Stimulated activated CD8-positive, alpha-beta memory T cell treated with anti-CD3 and anti-CD28 coated beads, Interleukin-4, amount 100 ng/mL, for 48 hours (primary cell): ENCODE data around the gene DGUOK.
A peak's percentile ranks its signal among the peaks of the same experiment; 100 is the strongest.
"Not testable (repeated sequence)": the region's sequence is repeated elsewhere in the genome, so short reads cannot be mapped to it uniquely, and the experiment has no call there.

Experiments used
- DNase-seq: peaks from one replicate; pipeline ENCODE4 v3.0.0-alpha.2; 2020

Gene DGUOK

DNA sequence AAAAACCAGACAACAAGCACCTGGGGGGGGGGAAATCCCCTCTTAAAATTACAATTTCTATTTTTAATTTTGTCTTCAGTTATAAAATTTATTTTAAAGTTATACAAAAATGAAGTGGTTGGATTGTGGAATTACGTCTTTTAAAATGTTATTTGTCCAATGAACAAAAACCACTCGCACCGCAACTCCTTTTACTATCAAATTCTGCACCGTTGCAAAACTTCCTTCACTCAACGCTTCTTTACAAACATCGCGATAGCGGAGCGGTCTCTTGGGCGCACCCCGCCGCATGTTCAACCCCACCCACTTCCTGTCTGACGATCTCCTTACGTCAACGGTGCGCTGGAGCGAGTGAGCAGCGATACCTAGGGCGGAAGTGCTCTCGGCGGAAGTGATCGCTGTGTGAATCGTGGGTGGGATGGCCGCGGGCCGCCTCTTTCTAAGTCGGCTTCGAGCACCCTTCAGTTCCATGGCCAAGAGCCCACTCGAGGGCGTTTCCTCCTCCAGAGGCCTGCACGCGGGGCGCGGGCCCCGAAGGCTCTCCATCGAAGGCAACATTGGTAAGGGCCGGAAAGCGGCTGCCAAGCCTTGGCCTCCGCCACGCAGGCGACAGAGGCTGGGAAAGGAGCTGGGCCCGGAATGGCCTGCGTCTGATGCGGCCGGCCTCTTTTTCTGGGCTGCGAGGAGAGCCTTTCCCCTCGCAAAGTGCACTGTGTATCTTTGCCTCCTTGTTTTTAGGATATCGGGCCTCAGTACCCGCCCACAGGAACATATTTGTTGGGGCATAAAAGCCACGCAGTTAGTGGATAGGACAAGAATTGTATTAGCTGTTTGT lies at the start of gene DGUOK:
Gene DGUOK, plus strand, starts transcription at position 388 of the 835 bp plus-strand sequence. Its CDS starts 31 bp downstream, at position 419.
- DNase-seq = peak; percentile 96

DNA sequence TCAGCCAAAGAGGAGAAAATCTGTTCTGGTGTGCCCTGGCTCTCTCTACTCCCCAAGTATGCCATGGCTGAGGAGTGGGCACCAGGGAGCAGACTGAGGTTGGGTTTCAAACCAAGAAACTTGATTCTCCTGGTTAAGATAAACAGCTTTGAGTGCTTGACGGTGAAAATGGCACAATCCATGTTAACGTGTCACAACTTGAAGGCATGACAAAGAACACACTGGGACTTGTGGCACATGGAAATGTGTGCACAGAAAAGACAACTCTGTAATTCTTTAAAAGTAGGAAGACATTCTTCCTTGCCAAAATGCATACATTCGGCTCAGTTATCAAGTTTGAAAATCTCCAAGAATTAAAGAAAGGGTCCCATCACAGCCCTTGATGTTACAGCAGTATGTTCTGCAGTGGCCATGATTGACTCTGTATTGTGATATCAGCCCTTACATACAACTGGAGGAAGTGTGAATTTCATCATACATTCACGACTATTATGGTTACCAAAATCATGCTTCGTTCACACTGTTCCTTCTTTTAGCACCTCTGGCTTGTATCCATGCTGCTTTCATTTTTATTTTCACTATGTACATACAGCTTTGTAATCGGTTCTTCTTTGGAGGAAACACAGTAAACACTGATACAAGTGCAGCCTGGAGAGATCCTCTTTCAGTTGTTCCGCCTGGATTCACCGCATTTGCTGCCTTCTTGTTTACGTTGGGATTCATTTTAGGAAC lies 49.4 kb upstream of the DGUOK start:
- no peak for DNase-seq

DNA sequence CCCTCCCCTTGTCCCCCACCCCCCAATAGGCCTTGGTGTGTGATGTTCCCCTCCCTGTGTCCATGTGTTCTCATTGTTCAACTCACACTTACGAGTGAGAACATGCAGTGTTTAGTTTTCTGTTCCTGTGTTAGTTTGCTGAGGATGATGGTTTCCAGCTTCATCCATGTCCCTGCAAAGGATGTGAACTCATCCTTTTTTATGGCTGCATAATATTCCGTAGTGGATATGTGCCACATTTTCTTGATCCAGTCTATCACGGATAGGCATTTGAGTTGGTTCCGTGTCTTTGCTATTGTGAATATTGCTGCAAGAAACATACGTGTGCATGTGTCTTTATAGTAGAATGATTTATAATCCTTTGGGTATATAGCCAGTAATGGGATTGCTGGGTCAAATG lies 48.7 kb upstream of the DGUOK start:
- DNase-seq = not testable (repeated sequence)

DNA sequence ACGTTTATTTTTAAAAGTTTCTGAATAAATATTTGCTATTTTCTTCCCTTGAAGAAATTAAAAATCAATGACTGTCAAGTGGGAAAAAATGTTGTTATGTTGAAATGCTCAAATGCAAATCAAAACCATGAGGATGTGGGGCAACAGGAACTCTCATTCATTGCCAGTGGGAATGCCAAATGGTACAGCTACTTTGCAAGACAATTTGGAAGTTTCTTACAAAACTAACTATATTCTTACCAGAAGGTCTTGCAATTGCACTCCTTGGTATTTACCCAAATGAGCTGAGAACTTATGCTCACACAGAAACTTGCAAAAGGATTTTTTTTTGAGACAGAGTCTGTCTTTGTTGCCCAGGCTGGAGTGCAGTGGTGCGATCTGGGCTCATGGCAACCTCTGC lies 41.3 kb upstream of the DGUOK start:
- no peak for DNase-seq

DNA sequence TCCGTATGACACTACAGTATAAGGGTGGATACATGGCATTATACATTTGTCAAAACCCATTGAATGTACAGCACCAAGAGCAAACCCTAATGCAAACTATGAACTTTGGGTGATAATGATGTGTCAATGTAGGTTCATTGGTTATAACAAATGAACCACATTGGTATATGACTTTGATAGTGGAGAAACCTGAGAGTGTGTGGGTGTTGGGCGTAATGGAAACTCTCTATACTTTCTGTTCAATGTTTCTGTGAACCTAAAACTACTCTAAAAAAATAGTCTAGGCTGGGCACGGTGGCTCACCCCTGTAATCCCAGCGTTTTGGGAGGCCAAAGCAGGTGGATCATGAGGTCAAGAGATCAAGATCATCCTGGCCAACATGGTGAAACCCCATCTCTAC lies 40.3 kb upstream of the DGUOK start:
- peak; percentile 71 for DNase-seq

GRCh38 chr2:73887596-73888353 lies 38.9 kb upstream of the DGUOK start:
- DNase-seq = not testable (repeated sequence)

DNA sequence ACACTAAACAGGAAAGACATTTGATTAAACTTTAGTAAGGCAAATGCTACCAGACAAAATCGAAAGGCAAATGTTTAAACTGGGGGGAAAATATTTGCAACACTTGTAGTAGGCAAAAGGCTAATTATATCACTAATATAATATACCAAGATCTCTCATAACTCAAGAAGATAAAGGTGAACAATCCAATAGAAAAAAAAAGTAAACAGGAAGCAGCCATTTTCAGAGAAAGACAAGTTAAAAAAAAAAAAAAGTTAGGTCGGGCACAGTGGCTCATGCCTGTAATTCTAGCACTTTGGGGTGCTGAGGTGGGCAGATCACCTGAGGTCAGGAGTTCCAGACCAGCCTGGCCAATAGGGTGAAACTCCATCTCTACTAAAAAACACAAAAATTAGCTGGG lies 38.3 kb upstream of the DGUOK start:
- DNase-seq = no peak

DNA sequence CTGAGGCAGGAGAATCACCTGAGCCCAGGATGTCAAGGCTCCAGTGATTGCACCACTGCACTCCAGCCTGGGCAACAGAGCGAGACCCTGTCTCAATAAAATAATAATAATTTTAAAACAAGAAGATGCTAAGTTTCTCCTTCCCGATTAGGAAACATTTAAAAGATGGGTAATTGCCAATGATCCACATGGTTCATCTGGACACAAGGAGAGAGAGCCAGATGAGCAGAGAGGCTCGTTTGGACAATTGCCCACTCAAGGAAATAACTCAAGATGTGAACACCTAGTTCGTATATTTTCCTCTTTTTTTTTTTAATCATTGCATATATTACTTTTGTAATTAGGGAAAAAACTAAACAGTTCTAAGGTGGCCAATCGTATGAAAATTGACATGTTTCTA lies 37.5 kb upstream of the DGUOK start:
- DNase-seq = no peak

DNA sequence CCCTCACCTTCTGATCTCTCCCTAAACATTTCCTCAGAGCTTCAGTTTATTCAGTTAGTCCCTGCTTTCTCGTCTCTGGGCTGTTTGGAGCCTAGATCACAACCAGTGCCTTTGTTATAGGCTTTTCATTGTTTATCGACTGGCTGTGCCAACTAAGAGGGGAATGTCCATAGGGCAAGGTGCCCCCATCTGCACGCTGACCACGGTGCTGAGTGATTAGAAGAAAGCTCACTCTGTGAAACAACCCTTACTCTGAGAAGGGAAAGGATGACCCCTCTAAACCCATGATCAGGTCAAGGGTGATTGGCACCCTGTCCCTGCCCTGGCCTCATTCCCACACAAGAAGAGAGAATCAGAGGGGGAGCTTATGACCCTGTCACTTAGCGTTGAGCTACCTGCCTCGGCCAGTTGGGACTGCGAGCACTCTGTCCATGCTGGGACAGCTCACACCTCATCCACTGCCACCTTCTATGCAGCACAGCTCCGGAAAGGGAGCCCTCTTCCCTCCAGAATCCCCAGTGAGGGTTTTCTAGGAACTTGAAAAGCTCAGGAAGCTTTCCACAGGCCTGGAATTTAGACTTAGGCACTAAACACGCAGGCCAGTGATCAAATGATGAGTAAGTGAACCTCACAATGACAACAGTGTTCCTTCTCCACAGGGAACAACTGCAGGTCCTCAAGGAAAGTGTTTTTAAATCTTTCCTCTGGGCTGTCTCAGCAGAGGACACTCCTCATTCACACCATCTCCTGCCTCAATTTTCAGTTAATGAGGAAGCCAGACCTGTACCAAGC lies 36.2 kb upstream of the DGUOK start:
- DNase-seq = no peak

DNA sequence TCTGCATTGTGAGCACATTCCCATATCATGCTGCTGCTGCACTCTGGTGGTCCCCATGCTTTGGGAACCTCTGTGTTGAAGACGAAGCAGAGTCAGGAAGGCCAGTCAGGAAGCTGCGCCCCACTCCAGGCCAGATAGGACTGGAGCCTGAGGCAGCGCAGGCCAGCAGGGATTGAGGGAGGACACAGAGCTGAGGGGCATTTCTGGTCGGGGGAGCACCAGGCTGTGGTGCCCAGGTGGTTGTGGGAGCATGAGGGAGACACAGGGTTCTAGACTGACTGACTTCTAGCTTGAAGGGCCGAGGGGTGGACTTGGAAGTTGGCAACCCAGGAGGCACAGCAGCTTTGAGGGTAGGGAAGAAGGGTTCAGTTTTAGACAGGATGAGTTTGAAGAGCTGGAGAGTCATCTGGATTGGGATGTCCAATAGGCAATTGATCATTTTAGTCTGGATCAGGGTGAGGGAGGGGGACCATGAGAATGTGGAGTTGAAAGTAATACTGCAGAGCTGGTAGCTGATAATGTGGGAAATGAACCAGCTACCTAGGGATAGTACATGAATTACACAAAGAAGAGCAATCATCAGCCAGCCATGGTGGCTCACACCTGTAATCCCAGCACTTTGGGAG lies 35.3 kb upstream of the DGUOK start:
- DNase-seq = no peak

GRCh38 chr2:73892631-73893329 lies 33.9 kb upstream of the DGUOK start, which contains the start of gene ACTG2:
ACTG2 (plus strand) TSS chr2:73893008; CDS start chr2:73901312, 8,304 bp downstream.
- no peak for DNase-seq

GRCh38 chr2:73893764-73894474 lies 32.8 kb upstream of the DGUOK start:
- no peak for DNase-seq

- no peak for DNase-seq
Observed at GRCh38 chr2:73894475-73894850, 32.2 kb upstream of the DGUOK start.

GRCh38 chr2:73894877-73895276 lies 31.8 kb upstream of the DGUOK start:
- no peak for DNase-seq

DNA sequence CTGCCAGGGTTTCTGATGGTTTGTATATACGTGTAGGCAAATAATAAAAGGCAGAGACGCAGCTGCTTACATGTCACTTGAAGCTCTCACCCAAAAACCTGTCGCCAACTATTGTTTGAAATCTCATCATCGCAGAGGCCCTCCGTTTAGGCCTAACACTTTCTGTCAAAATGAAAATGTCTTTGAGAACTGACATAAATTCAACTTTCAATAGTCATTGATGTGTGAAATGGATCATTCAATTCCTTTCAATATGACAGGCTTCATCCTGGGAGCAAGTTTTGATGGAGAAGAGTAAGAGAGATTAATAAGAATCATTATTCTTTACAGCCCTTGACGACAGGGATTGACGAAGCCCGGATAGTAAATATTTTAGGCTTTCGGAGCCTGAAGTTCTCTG lies 31.2 kb upstream of the DGUOK start:
- no peak for DNase-seq

DNA sequence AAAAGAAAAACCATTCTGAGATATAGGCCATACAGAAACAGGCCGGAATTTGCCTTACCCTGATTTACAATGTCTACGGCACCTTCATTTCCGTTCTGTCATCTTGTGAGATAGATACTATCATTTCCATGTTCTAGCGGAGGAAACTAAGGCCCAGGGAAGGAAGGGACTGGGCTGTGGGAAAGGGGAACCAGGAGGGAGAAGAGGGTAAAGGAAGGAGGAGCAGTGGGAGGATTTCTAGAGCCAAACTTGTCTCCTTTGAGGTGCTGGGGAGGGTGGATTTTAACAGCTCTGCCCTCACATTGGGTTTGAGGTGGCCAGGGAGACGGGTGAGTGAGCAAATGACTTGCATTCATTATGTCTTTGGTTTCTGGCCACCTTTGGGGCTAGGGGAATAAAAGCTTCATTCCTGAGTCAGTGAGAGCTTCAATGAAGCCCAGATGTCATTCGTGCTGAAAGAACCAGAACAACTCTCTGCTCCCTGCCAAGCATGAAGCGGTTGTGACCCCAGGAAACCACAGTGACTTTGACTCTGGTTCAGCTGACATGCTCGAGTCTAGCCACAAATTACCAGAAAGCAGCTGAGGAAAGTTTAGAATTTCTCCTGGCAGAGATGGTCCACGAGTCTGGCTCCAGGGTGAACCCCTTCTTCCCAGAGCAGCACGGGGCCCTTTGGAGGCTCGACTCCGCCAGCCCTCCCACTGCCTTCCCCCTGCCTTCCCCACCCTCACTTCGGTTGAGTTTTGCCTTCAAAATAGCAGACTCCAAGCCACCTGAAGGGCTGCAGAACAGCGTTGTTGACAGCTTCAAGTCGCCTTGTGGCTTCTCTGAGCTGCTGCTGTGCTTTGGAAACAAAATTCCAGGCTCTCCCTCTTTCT lies 30.1 kb upstream of the DGUOK start:
- DNase-seq = peak; percentile 60

GRCh38 chr2:73897240-73897583 lies 29.5 kb upstream of the DGUOK start:
- DNase-seq = no peak

DNA sequence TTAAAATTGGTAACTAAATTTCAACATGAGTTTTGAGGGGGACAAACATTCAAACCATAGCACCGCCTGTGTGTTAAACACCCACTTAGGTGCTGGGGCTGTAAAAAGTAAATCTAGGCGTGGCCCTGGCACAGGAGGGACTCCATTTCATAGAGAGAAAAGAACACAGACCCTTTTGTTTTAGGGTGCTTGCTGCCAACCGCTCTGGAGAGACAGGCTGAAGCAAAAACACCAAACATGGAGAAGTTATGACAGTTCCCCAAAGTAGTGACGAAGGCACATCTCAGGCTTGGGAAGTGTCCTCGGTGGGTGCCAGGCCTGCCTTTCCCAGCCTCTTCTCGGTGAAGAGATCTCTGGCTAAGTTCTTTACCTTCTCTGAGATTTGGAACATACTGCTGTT lies 28.7 kb upstream of the DGUOK start:
- DNase-seq = no peak

- no peak for DNase-seq
Observed at GRCh38 chr2:73899801-73900336, 26.8 kb upstream of the DGUOK start.

DNA sequence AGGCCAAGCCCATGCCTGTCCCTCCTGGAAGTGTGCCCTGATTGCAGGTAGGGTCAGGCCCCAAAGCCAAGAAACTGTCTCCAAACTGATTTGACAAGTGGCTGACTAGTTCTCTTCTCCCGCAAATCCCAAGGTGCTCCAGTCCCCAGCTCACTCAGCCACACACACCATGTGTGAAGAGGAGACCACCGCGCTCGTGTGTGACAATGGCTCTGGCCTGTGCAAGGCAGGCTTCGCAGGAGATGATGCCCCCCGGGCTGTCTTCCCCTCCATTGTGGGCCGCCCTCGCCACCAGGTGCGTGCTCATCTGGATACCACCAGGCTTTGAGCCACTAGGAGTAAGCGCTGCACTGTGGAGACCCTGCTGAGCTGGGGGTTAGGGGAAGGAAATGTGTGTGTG lies 25.5 kb upstream of the DGUOK start:
- no peak for DNase-seq
